ENCODE measurements around the gene LRP5.

DNA sequence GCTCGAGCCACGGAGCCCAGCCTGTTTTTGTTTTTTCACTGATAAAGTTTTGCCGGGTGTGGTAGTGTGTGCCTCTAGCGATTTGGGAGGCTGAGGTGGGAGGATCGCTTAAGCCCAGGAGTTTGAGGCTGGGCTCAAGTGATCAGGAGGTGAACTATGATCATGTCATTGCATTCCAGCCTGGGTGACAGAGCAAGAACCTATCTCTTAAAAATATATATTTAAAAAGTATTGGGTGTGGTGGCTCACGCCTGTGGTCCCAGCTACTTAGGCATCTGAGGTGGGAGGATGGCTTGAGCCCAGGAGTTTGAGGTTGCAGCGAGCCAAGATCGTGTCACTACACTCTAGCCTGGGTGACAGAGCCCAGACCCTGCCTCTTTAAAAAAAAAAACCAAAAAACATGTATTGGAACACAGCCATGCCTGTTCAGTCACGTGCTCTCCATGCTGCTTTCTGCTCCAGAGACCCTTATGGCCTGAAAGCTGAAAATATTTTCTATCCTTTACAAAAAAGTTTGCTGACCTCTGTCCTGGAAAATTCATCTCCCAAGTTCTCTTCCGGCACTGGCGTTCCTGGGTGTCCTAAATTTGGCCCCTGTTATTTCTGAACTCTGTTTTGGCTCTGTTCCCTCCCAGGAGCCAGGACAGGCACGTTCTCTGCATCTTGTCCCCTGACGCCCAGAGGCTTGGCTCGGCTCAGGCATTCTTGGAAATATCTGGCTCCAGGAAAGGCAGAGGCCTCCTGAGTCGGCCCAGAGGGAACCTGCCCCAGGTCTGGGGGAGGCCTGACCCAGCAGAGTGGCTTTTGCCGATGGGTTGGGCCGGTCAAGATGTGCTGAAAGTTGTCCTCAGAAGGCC lies 86.8 kb downstream of the LRP5 start:
- TF ChIP-seq, protein P1, sequence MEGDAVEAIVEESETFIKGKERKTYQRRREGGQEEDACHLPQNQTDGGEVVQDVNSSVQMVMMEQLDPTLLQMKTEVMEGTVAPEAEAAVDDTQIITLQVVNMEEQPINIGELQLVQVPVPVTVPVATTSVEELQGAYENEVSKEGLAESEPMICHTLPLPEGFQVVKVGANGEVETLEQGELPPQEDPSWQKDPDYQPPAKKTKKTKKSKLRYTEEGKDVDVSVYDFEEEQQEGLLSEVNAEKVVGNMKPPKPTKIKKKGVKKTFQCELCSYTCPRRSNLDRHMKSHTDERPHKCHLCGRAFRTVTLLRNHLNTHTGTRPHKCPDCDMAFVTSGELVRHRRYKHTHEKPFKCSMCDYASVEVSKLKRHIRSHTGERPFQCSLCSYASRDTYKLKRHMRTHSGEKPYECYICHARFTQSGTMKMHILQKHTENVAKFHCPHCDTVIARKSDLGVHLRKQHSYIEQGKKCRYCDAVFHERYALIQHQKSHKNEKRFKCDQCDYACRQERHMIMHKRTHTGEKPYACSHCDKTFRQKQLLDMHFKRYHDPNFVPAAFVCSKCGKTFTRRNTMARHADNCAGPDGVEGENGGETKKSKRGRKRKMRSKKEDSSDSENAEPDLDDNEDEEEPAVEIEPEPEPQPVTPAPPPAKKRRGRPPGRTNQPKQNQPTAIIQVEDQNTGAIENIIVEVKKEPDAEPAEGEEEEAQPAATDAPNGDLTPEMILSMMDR (IDR thresholded peaks at IDR 0.05), result no peak
- TF ChIP-seq POLR2A (IDR thresholded peaks at IDR 0.05), result no peak
